Fibroblast of the aortic adventitia (primary cell): ENCODE data around the gene MCM7. TPM values are rescaled to one million over a fixed set of nuclear protein-coding genes. Genes with fewer than 3 reads are reported as not detected.
A peak's percentile ranks its signal among the peaks of the same experiment; 100 is the strongest.
"Not testable (repeated sequence)": the region's sequence is repeated elsewhere in the genome, so short reads cannot be mapped to it uniquely, and the experiment has no call there.

ENCODE experiments used
- DNase-seq: peaks from one replicate; pipeline ENCODE4 v3.0.0-alpha.2; 2010; ENCODE audit warnings: low read depth
- H3K4me3 ChIP-seq: 2 replicates; pipeline ENCODE4 v1.5.1; 2011; ENCODE audit warnings: low read depth, mild to moderate bottlenecking, control low read depth, low read length, moderate library complexity
- total RNA-seq: library from RNA; depleted of rRNA; stranded (reverse); fragments of >200 nt; gene quantifications from 2 replicates; pipeline ENCODE4 v1.2.3, GENCODE V29; 2012; ENCODE audit warnings: low replicate concordance
- TF ChIP-seq, protein P1 (sequence below): IDR thresholded peaks from 2 replicates; pipeline ENCODE4 v1.5.1; 2011; ENCODE audit warnings: mild to moderate bottlenecking, low read length, control low read depth, inconsistent platforms; ENCODE audit not compliant: insufficient read depth

The MCM7 gene
- total RNA-seq, result 13.1 and 97.7 TPM in 2 replicates

DNA sequence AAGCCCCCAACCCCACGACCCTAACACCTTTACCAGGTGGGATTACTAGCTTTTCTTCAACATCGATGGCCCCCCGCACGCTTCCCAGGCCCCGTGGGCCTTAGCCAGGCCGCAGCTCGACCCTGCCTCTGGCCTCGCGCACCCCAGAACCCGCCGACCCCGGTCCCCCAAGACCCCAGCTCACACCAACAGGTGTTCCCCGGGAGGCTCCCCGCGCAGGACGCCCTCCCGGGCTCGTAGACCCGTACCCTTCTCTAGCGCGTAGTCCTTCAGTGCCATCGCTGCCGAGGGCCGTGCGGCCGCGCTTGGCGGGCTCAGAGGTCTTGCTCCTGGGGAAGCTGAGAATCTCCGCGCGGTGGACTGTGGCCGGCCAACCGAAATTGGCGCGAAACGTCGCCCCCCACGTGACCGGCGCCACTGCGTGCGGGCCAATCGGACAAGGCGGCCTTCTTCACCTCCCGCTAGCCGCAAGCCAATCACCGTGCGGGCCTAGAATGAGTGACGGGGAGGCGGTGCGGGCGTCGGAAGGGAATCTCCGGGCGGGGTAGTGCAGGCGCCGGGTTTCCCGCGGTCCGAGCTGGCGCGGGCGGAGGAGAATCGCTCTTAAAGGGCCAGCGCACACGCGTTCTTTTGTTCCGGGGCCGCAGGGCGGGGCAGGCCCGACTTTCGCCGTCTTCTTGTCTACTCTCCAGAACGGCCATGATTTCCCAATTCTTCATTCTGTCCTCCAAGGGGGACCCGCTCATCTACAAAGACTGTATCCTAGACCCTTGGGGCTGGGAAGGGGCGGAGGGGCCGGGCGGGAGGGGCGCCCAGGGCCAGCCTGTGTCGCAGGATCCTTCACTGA lies at the start of gene MCM7, which contains the start of gene AP4M1:
TSS of gene MCM7 (minus strand) at position 382 of the 847 bp plus-strand sequence. CDS start at position 279, 103 bp downstream.
TSS of gene AP4M1 (plus strand) at position 628 of the 847 bp plus-strand sequence. CDS start at position 700, 72 bp downstream.
- peak; percentile 98 for DNase-seq
- H3K4me3 ChIP-seq, result peak within 1 kb of the TSS; percentile 73
- TF ChIP-seq, protein P1, sequence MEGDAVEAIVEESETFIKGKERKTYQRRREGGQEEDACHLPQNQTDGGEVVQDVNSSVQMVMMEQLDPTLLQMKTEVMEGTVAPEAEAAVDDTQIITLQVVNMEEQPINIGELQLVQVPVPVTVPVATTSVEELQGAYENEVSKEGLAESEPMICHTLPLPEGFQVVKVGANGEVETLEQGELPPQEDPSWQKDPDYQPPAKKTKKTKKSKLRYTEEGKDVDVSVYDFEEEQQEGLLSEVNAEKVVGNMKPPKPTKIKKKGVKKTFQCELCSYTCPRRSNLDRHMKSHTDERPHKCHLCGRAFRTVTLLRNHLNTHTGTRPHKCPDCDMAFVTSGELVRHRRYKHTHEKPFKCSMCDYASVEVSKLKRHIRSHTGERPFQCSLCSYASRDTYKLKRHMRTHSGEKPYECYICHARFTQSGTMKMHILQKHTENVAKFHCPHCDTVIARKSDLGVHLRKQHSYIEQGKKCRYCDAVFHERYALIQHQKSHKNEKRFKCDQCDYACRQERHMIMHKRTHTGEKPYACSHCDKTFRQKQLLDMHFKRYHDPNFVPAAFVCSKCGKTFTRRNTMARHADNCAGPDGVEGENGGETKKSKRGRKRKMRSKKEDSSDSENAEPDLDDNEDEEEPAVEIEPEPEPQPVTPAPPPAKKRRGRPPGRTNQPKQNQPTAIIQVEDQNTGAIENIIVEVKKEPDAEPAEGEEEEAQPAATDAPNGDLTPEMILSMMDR, result no peak

DNA sequence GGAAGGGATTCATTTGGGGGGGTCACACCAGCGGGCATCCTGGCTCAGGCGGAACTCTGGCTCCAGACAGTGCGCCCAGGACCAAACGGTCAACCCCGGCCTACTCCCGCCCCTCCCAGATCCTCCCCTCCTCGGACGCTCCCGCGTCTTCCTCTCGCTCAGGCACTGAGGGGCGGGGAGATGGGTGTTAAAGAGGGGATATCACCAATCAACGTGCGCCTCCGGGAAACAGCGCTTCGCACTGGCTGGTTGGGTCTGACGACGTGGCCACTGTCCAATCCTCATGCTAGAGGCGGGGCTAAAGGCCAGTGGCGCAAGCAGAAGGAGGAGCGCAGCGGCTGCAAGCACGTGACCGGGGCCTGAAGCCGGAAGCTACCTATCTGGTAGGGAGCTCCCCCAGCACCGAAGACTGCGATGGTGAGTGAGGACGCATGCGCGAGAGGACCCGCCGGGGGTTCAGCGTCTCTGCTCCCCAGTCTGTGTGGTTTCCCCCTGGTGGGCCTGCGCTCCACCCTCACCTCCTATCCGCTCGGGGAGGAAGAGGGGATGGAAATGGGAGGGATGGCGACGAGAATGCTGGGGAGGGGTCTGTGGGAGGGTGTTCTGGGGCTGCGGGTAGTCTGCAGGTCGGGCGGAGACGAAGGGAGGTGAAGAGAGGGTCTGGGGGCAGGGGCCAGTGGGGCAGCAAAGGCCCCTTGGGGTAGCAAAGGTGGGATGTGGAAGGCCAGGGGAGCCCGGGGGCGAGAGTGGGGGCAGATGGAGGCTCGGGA lies 47.5 kb upstream of the MCM7 start, which contains the start of gene LAMTOR4:
TSS of gene LAMTOR4 (plus strand) at position 360 of the 770 bp plus-strand sequence. CDS start at position 415, 55 bp downstream.
- peak; percentile 99 for DNase-seq
- TF ChIP-seq, protein P1, result no peak
- H3K4me3 ChIP-seq, result peak within 1 kb of the TSS; percentile 100

- TF ChIP-seq, protein P1, result no peak
- DNase-seq, result no peak
- peak overlapping the region; percentile 49 for H3K4me3 ChIP-seq
Measured at GRCh38 chr7:100148225-100148558, 47.0 kb upstream of the MCM7 start.

DNA sequence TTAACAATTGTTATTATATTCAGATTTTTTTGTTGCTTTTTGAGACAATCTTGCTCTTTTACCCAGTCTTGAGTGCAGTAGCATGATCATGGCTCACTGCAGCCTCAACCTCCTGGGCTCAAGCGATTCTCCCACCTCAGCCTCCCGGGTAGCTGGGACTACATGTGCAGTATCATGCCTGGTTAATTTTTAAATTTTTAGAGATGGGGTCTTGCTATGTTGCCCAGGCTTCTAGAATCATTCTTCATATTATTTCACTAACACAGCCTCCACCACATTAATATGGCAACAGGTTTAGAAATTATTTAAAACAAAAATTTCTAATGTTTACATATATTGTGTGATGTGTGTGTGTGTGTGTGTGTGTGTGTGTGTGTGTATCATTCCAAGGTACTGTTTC lies 46.1 kb upstream of the MCM7 start:
- no peak for DNase-seq
- TF ChIP-seq, protein P1, result no peak
- H3K4me3 ChIP-seq, result no peak overlapping the region

DNA sequence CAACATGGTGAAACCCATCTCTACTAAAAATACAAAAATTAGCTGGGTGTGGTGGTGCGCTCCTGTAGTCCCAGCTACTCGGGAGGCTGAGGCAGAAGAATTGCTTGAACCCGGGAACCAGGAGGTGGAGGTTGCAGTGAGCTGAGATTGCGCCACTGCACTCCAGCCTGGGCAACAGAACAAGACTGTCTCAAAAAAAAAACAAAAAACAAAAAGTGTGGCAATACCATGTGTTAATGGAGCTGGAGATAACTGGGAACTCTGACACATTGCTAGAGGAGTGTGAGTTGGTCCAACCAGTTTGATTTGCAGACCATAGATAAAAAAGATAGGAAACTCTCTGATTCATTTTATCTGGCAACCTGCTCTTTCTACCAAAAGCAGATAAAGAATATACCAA lies 45.2 kb upstream of the MCM7 start:
- peak; percentile 98 for DNase-seq
- not testable (repeated sequence) for H3K4me3 ChIP-seq

DNA sequence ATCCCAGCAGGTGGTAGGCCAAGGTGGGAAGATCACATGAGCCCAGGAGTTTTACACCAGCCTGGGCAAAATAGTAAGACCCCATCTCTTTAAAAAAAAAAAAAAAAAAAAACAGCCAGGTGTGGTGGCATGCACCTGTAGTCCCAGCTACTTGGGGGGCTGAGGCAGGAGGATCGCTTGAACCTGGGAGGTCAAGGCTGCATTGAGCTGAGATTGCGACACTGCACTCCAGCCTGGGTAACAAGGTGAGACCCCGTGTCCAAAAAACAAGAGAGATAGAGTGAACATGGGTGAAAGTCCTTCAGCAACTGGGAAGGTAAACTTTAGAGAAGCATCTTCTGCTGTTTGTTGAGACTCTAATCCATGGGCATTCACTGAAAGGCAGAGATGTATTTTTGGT lies 41.3 kb upstream of the MCM7 start:
- TF ChIP-seq, protein P1, result no peak
- no peak overlapping the region for H3K4me3 ChIP-seq
- DNase-seq, result no peak

DNA sequence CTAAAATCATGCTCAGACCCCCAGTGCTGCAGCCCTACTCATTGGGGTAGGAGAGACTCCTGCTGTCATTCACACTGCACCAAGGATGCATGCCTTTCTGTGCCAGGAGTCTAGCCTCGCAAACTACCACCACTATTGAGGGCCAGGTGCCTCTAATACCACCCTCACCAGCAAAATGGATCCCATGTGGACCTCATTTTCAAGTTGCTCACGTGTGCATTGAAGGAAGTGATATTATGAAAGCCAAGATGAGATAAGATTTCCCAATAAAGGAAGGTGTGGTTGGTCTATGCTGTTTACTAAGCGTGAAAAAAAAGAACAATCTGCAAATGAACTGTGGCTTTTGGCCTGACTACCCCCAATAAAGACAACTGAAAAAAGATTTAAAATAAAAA lies 40.4 kb upstream of the MCM7 start:
- no peak overlapping the region for H3K4me3 ChIP-seq
- TF ChIP-seq, protein P1, result no peak
- no peak for DNase-seq
